HG02798 (cell line): ENCODE data around the gene CD109.
A peak's percentile ranks its signal among the peaks of the same experiment; 100 is the strongest.
"Not testable (repeated sequence)": the region's sequence is repeated elsewhere in the genome, so short reads cannot be mapped to it uniquely, and the experiment has no call there.

ENCODE experiments used
- ATAC-seq: cut with Tn5 transposase; IDR thresholded peaks from one replicate; pipeline ENCODE4 v1.9.1; 2021; ENCODE audit warnings: mild to moderate bottlenecking; ENCODE audit not compliant: unreplicated experiment, poor library complexity

Gene CD109

GRCh38 chr6:73826571-73826970 lies 130.6 kb downstream of the CD109 start:
- ATAC-seq: no peak

- peak; percentile 66 for ATAC-seq
Observed at GRCh38 chr6:73830119-73830518, 134.1 kb downstream of the CD109 start.

- ATAC-seq: no peak
Observed at GRCh38 chr6:73832313-73832712, 136.3 kb downstream of the CD109 start.

GRCh38 chr6:73844696-73845095 lies 148.7 kb downstream of the CD109 start:
- not testable (repeated sequence) for ATAC-seq

- ATAC-seq: not testable (repeated sequence)
Observed at GRCh38 chr6:73851048-73851447, 155.0 kb downstream of the CD109 start.

GRCh38 chr6:73854998-73855718 lies 159.2 kb downstream of the CD109 start:
- peak; percentile 57 for ATAC-seq

- no peak for ATAC-seq
Observed at GRCh38 chr6:73857341-73857890, 161.4 kb downstream of the CD109 start.

- ATAC-seq: no peak
Observed at GRCh38 chr6:73858376-73858775, 162.4 kb downstream of the CD109 start.

- no peak for ATAC-seq
Observed at GRCh38 chr6:73860303-73860702, 164.3 kb downstream of the CD109 start.

GRCh38 chr6:73866305-73866704 lies 170.3 kb downstream of the CD109 start:
- ATAC-seq: no peak

GRCh38 chr6:73867411-73867810 lies 171.4 kb downstream of the CD109 start:
- ATAC-seq: no peak

GRCh38 chr6:73870907-73871306 lies 174.9 kb downstream of the CD109 start:
- ATAC-seq: no peak

- ATAC-seq: no peak
Observed at GRCh38 chr6:73873081-73873480, 177.1 kb downstream of the CD109 start.
